Loucy (cell line): ENCODE measurements around the gene WNK1.

Experiments
- H2AFZ ChIP-seq: fragments of 200-600 bp; sonication (generic); 2 replicates; pipeline ENCODE4 v1.6.0; 2016; ENCODE audit warnings: antibody characterized with exemption, mild to moderate bottlenecking, low read length, moderate library complexity
- H3F3A ChIP-seq: fragments of 200-600 bp; 2 replicates; pipeline ENCODE4 v1.6.0; 2016; ENCODE audit warnings: antibody characterized with exemption, low read depth, mild to moderate bottlenecking
- H3K27me3 ChIP-seq: fragments of 200-600 bp; sonication (generic); 2 replicates; pipeline ENCODE4 v1.6.1; 2014; ENCODE audit warnings: low read length, mild to moderate bottlenecking; ENCODE audit not compliant: insufficient read depth, poor library complexity, severe bottlenecking
- H3K36me3 ChIP-seq: fragments of 200-600 bp; sonication (generic); 2 replicates; pipeline ENCODE4 v1.6.1; 2016; ENCODE audit warnings: low read length; ENCODE audit not compliant: insufficient read depth
- H3K4me1 ChIP-seq: fragments of 200-600 bp; sonication (generic); 2 replicates; pipeline ENCODE4 v1.5.1; 2014; ENCODE audit warnings: low read length, mild to moderate bottlenecking; ENCODE audit not compliant: insufficient read depth, poor library complexity, severe bottlenecking
- H3K4me2 ChIP-seq: fragments of 200-600 bp; sonication (generic); 2 replicates; pipeline ENCODE4 v1.6.0; 2014; ENCODE audit warnings: antibody characterized with exemption, low read length, low read depth, mild to moderate bottlenecking; ENCODE audit not compliant: poor library complexity, severe bottlenecking
- H3K4me3 ChIP-seq: fragments of 200-600 bp; sonication (generic); 2 replicates; pipeline ENCODE4 v1.5.1; 2014; ENCODE audit warnings: low read length, mild to moderate bottlenecking, mixed read lengths; ENCODE audit not compliant: poor library complexity, severe bottlenecking
- H3K79me2 ChIP-seq: fragments of 200-600 bp; sonication (generic); 2 replicates; pipeline ENCODE4 v1.6.1; 2014; ENCODE audit warnings: low read length; ENCODE audit not compliant: insufficient read depth
- H3K9ac ChIP-seq: fragments of 200-600 bp; sonication (generic); 2 replicates; pipeline ENCODE4 v1.6.0; 2014; ENCODE audit warnings: mild to moderate bottlenecking, low read depth, low read length, moderate library complexity; ENCODE audit not compliant: poor library complexity, severe bottlenecking
- H3K9me2 ChIP-seq: fragments of 200-600 bp; sonication (generic); replicated peaks from 2 replicates; pipeline ENCODE4 v1.6.1; 2016; ENCODE audit warnings: low read depth, low read length, mixed read lengths
- H3K9me3 ChIP-seq: fragments of 200-600 bp; sonication (generic); 2 replicates; pipeline ENCODE4 v1.6.1; 2014; ENCODE audit warnings: mild to moderate bottlenecking, antibody characterized with exemption, low read length, low read depth; ENCODE audit not compliant: insufficient read depth
- H4K20me1 ChIP-seq: fragments of 200-600 bp; sonication (generic); 2 replicates; pipeline ENCODE4 v1.6.0; 2014; ENCODE audit warnings: antibody characterized with exemption, low read length, mild to moderate bottlenecking; ENCODE audit not compliant: insufficient read depth, poor library complexity, severe bottlenecking
- EZH2phosphoT487 ChIP-seq: fragments of 200-600 bp; IDR thresholded peaks from 2 replicates; pipeline ENCODE4 v1.6.1; 2018; ENCODE audit warnings: antibody characterized with exemption, mild to moderate bottlenecking, moderate library complexity, borderline replicate concordance
- TF ChIP-seq, protein P1 (sequence below): fragments of 200-600 bp; sonication (generic); conservative IDR thresholded peaks from 2 replicates; pipeline ENCODE4 v1.5.1; 2014; ENCODE audit warnings: mild to moderate bottlenecking, antibody characterized with exemption, low read length

Gene WNK1

GRCh38 chr12:739349-739748, 13.0 kb upstream of the WNK1 start:
- Histone ChIP-seq H3K4me3 (no peak overlapping the region), H3K9ac (no peak overlapping the region), H3K27me3 (no peaks in the 10 kb centered on the region), H3K4me2 (no peak overlapping the region), H3K36me3 (no peaks in the 10 kb centered on the region), H2AFZ (no peak overlapping the region), H4K20me1 (no peaks in the 10 kb centered on the region), H3F3A (no peaks in the 10 kb centered on the region), H3K4me1 (peaks cover 16% of the 10 kb centered on the region), H3K9me3 (peaks cover 3% of the 10 kb centered on the region; the same call in 1 of the 2 replicates), H3K79me2 (no peaks in the 10 kb centered on the region), H3K9me2 (no peaks in the 10 kb centered on the region)
- TF ChIP-seq, protein P1, sequence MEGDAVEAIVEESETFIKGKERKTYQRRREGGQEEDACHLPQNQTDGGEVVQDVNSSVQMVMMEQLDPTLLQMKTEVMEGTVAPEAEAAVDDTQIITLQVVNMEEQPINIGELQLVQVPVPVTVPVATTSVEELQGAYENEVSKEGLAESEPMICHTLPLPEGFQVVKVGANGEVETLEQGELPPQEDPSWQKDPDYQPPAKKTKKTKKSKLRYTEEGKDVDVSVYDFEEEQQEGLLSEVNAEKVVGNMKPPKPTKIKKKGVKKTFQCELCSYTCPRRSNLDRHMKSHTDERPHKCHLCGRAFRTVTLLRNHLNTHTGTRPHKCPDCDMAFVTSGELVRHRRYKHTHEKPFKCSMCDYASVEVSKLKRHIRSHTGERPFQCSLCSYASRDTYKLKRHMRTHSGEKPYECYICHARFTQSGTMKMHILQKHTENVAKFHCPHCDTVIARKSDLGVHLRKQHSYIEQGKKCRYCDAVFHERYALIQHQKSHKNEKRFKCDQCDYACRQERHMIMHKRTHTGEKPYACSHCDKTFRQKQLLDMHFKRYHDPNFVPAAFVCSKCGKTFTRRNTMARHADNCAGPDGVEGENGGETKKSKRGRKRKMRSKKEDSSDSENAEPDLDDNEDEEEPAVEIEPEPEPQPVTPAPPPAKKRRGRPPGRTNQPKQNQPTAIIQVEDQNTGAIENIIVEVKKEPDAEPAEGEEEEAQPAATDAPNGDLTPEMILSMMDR = no peak
- TF ChIP-seq EZH2phosphoT487 = no peak

DNA sequence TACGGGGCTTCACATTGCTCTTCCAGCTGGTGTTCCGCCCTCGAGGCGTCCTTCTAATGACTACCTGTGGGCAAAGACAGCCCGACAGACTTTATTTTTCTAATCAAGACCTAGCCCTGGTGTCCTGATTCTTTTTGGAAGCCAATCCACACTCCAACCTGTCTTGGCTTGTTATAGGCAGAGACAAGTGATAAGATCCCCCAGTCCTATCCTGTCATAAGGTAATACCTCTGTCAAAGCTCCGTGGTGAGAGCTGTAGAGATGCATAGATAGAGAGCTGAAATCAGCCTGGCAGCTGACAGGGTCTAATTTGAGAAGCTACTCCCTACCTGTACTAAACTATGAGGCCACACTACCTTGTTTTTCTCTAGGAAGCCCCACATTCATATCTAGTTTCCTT, 11.5 kb upstream of the WNK1 start:
- TF ChIP-seq, protein P1 = no peak
- no peak for TF ChIP-seq EZH2phosphoT487
- no peaks in the 10 kb centered on the region for H3K27me3 ChIP-seq

DNA sequence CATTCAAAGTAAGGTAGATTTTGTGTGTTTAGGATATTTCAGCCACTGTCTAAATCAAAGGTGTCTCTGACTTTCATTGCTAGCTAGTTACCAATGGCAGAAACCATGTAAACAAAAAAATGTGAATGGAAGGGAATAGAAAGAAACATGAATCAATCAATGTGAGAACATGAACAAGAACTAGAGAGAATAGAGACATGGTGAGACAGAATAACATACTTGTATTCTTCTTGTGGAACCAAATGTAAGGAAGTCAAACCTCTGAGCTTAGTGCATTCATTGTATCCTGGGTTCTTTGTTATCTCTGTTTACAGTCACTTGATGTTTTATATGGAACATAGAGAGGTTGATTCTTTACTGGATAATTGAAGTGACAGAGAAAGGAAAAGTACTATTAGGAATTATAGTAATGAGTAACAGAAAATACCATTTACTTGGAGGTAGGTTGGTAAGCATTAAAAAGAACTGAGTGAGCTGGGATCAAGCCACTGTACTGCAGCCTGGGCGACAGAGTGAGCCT, 2.6 kb upstream of the WNK1 start:
- peaks cover 37% of the 10 kb centered on the region for H3K79me2 ChIP-seq
- H3K9me3 ChIP-seq = no peaks in the 10 kb centered on the region
- H3K4me1 ChIP-seq = peaks cover 24% of the 10 kb centered on the region
- no peaks in the 10 kb centered on the region for H3K36me3 ChIP-seq
- H2AFZ ChIP-seq = peak overlapping the region; percentile 63; the same call in 1 of the 2 replicates
- H3K4me3 ChIP-seq = peak overlapping the region; percentile 88
- peaks cover 17% of the 10 kb centered on the region for H4K20me1 ChIP-seq
- H3K9me2 ChIP-seq = no peaks in the 10 kb centered on the region
- no peaks in the 10 kb centered on the region for H3F3A ChIP-seq
- H3K4me2 ChIP-seq = peak overlapping the region; percentile 87
- TF ChIP-seq, protein P1 = no peak
- no peak for TF ChIP-seq EZH2phosphoT487
- H3K9ac ChIP-seq = peak overlapping the region; percentile 93
- no peaks in the 10 kb centered on the region for H3K27me3 ChIP-seq

More for the DNA sequence above, 11.5 kb upstream of the WNK1 start:
- no peak overlapping the region for H3K9ac ChIP-seq
- H3K79me2 ChIP-seq = no peaks in the 10 kb centered on the region
- H3K4me2 ChIP-seq = no peak overlapping the region
- H3K4me3 ChIP-seq = no peak overlapping the region
- H4K20me1 ChIP-seq = no peaks in the 10 kb centered on the region
- H3K36me3 ChIP-seq = no peaks in the 10 kb centered on the region
- H2AFZ ChIP-seq = no peak overlapping the region
- H3F3A ChIP-seq = no peaks in the 10 kb centered on the region
- no peaks in the 10 kb centered on the region for H3K9me2 ChIP-seq
- peaks cover 16% of the 10 kb centered on the region for H3K4me1 ChIP-seq
- no peaks in the 10 kb centered on the region for H3K9me3 ChIP-seq
